GM12865 (cell line): ENCODE data around the gene HTRA3.

Experiments
- DNase-seq: peaks from one replicate; pipeline ENCODE4 v3.0.0; 2010; ENCODE audit warnings: low read depth
- H3K4me3 ChIP-seq: 2 replicates; pipeline ENCODE4 v1.5.1; 2011; ENCODE audit warnings: mild to moderate bottlenecking, low read depth, low read length, control low read depth
- CTCF ChIP-seq: IDR thresholded peaks from 2 replicates; pipeline ENCODE4 v1.5.1; 2011; ENCODE audit warnings: low read length, control low read depth, low read depth, inconsistent platforms; ENCODE audit not compliant: insufficient read depth; ENCODE audit errors: missing control alignments

The HTRA3 gene

GRCh38 chr4:8319731-8320385 lies 50.3 kb downstream of the HTRA3 start:
- DNase-seq: no peak
- no peak for TF ChIP-seq CTCF

GRCh38 chr4:8320386-8320750 lies 50.8 kb downstream of the HTRA3 start:
- DNase-seq: peak; percentile 21

More at GRCh38 chr4:8319731-8320385, 50.3 kb downstream of the HTRA3 start:
- no peak overlapping the region for H3K4me3 ChIP-seq

GRCh38 chr4:8321220-8321619 lies 51.7 kb downstream of the HTRA3 start:
- no peak for TF ChIP-seq CTCF
- no peak for DNase-seq
- no peak overlapping the region for H3K4me3 ChIP-seq

More at GRCh38 chr4:8320386-8320750, 50.8 kb downstream of the HTRA3 start:
- no peak overlapping the region for H3K4me3 ChIP-seq
- TF ChIP-seq CTCF: peak; percentile 26

- no peak overlapping the region for H3K4me3 ChIP-seq
- no peak for TF ChIP-seq CTCF
- no peak for DNase-seq
These were observed 52.2 kb downstream of the HTRA3 start for GRCh38 chr4:8321771-8322170.

GRCh38 chr4:8322794-8323704 lies 53.5 kb downstream of the HTRA3 start:
- DNase-seq: no peak
- TF ChIP-seq CTCF: no peak
- no peak overlapping the region for H3K4me3 ChIP-seq

GRCh38 chr4:8323947-8324555 lies 54.5 kb downstream of the HTRA3 start:
- no peak for DNase-seq
- H3K4me3 ChIP-seq: no peak overlapping the region
- no peak for TF ChIP-seq CTCF
